Choroid plexus epithelial cell (primary cell): ENCODE data around the gene SPP2.

ENCODE experiments used
- DNase-seq: peaks from one replicate; pipeline ENCODE4 v3.0.0-alpha.2; 2010; ENCODE audit warnings: low read depth
- H3K4me3 ChIP-seq: 2 replicates; pipeline ENCODE4 v1.5.1; 2011; ENCODE audit warnings: low read depth, mild to moderate bottlenecking, control low read depth, low read length, moderate library complexity
- TF ChIP-seq, protein P1 (sequence below): conservative IDR thresholded peaks from 2 replicates; pipeline ENCODE4 v1.5.1; 2011; ENCODE audit warnings: low read depth, mild to moderate bottlenecking, control low read depth, inconsistent platforms, low read length, moderate library complexity

SPP2 gene

GRCh38 chr2:234116010-234116409, 65.5 kb downstream of the SPP2 start:
- TF ChIP-seq, protein P1, sequence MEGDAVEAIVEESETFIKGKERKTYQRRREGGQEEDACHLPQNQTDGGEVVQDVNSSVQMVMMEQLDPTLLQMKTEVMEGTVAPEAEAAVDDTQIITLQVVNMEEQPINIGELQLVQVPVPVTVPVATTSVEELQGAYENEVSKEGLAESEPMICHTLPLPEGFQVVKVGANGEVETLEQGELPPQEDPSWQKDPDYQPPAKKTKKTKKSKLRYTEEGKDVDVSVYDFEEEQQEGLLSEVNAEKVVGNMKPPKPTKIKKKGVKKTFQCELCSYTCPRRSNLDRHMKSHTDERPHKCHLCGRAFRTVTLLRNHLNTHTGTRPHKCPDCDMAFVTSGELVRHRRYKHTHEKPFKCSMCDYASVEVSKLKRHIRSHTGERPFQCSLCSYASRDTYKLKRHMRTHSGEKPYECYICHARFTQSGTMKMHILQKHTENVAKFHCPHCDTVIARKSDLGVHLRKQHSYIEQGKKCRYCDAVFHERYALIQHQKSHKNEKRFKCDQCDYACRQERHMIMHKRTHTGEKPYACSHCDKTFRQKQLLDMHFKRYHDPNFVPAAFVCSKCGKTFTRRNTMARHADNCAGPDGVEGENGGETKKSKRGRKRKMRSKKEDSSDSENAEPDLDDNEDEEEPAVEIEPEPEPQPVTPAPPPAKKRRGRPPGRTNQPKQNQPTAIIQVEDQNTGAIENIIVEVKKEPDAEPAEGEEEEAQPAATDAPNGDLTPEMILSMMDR, result no peak
- no peak overlapping the region for H3K4me3 ChIP-seq
- no peak for DNase-seq

- DNase-seq, result no peak
- TF ChIP-seq, protein P1, result no peak
Measured at GRCh38 chr2:234121999-234122398, 71.5 kb downstream of the SPP2 start.

GRCh38 chr2:234125451-234126145, 75.1 kb downstream of the SPP2 start:
- TF ChIP-seq, protein P1, result no peak
- no peak for DNase-seq
- no peak overlapping the region for H3K4me3 ChIP-seq

More at GRCh38 chr2:234121999-234122398, 71.5 kb downstream of the SPP2 start:
- H3K4me3 ChIP-seq, result no peak overlapping the region

DNA sequence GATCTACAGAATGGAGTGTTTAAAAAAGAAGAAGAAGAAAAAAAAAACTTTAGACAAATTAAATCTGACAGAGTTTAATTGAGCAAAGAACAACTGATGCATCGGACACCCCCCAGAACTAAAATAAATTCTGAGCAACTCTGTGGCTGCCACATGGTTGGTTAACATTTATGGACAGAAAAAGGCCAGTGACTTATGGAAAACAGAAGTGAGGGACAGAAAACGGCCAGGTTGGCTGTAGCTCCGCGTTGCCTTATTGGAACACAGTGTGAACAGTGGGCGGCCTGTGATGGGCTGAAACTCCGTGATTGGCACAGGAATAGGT, 75.6 kb downstream of the SPP2 start:
- no peak overlapping the region for H3K4me3 ChIP-seq
- TF ChIP-seq, protein P1, result no peak
- DNase-seq, result no peak
